ENCODE measurements around the gene PTS.

GRCh38 chr11:112222303-112222702 is 3.9 kb upstream of the PTS start:
- no peak for TF ChIP-seq CTCF (IDR thresholded peaks at IDR 0.05)
- no peak for TF ChIP-seq POLR2A (IDR thresholded peaks at IDR 0.05)
